ENCODE results near the gene TMEM80.
"Not testable (repeated sequence)": the region's sequence is repeated elsewhere in the genome, so short reads cannot be mapped to it uniquely, and the experiment has no call there.

The TMEM80 gene

DNA sequence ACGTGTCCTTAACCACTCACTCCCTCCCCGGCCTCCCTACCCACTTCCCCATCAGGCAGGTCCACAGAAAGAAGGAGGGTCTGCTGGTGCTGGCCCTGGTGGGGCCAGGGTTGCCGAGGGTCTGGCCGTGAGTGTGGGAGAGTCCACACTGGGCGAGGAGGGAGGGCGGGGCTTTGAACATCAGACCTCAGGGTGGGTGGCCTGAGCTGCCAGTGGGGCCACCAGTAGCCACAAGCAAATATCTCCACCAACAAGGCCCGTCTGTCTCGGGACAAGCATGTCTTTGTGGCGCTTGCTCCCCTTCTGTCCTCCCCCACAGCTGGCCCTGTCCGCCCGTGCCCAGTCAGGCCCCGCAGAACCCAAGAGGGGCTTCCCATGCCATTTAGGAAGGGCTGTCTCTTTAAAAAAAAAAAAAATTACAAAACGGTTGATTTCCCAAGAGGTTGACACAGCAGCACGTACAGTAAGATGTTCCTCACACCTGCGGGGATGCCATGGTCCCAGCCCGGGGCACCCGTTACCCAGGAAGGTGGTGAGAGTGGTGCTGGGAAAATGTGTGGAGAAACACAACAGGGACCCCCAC lies 34.0 kb downstream of the TMEM80 start:
- peak overlapping the region in 6 of 21 experiments; percentile 1 to 81 (median 24) for H3K27ac ChIP-seq
- no peak overlapping the region for H3K4me3 ChIP-seq

GRCh38 chr11:733072-733471 lies 37.5 kb downstream of the TMEM80 start:
- Histone ChIP-seq H3K27ac (no peak overlapping the region), H3K4me3 (no peak overlapping the region)

- not testable (repeated sequence) for H3K27ac ChIP-seq, H3K4me3 ChIP-seq
Observed at GRCh38 chr11:734541-734940, 38.9 kb downstream of the TMEM80 start.

- Histone ChIP-seq H3K27ac (peak overlapping the region in 1 of 21 experiments; percentile 6), H3K4me3 (no peak overlapping the region)
Observed at GRCh38 chr11:737366-737765, 41.8 kb downstream of the TMEM80 start.

DNA sequence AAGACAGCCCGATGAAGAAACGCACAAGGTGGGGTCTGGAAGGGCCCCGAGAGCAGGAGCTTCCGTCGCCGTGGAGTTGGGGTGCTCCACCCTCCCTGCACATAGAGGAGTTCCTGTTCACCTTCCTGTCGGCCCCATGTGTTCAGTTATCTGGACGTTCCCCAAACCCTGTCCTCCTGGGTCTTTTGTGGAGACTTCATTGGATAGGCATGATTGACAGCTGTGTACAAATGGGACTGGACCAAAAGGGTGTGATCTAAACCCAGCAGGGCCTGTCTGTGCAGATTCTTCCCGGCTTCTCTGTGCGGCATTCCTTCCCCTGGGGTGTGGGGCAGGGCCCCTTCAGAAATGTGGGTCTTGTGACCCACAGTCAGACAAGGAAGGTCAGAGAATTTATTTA lies 42.3 kb downstream of the TMEM80 start:
- H3K27ac ChIP-seq, H3K4me3 ChIP-seq: not testable (repeated sequence)

DNA sequence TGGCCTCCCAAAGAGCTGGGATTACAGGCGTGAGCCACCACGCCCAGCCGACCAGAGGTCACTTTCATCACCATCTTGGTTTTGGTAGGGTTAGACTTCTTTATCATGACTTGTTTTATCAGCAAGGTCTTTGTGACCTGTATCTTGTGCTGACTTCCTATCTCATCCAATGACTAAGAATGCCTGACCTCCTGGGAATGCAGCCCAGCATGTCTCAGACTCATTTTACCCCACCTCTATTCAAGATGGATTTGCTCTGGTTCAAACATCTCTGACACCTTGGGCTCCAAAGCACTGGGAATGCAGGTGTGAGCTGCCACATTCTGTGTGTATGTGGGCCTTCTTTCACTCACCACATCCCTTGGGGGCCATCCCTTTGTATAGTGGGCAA lies 46.5 kb downstream of the TMEM80 start:
- Histone ChIP-seq H3K27ac (no peak overlapping the region), H3K4me3 (no peak overlapping the region)

DNA sequence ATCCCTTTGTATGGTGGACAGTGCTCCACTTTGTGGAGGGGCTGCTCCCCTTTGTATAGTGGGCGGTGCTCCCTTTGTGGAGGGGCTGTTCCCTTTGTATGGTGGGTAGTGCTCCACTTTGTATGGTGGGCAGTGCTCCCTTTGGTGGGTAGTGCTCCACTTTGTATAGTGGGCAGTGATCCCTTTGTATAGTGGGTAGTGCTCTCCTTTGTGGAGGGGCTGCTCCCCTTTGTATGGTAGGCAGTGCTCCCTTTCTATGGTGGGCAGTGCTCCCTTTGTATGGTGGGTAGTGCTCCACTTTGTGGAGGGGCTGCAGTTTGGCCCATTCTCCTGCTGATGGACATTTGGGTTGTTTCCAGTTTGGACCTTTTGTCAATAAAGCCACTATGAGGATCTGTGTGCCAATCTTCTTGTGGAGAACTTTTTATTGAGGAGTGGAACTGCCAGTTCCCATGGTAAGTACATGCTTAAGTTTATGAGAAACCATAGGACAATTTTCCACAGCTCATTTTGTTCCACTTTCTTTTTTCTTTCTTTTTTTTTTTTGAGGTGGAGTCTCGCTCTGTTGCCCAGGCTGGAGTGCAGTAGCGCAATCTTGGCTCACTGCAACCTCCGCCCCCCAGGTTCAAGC lies 47.1 kb downstream of the TMEM80 start:
- H3K27ac ChIP-seq, result no peak overlapping the region
- no peak overlapping the region for H3K4me3 ChIP-seq

GRCh38 chr11:745428-745827 lies 49.8 kb downstream of the TMEM80 start:
- Histone ChIP-seq H3K4me3 (no peak overlapping the region), H3K27ac (no peak overlapping the region)

- peak overlapping the region in 19 of 21 experiments; percentile 17 to 93 (median 84) for H3K27ac ChIP-seq
Observed at GRCh38 chr11:746289-747157, 50.9 kb downstream of the TMEM80 start.

DNA sequence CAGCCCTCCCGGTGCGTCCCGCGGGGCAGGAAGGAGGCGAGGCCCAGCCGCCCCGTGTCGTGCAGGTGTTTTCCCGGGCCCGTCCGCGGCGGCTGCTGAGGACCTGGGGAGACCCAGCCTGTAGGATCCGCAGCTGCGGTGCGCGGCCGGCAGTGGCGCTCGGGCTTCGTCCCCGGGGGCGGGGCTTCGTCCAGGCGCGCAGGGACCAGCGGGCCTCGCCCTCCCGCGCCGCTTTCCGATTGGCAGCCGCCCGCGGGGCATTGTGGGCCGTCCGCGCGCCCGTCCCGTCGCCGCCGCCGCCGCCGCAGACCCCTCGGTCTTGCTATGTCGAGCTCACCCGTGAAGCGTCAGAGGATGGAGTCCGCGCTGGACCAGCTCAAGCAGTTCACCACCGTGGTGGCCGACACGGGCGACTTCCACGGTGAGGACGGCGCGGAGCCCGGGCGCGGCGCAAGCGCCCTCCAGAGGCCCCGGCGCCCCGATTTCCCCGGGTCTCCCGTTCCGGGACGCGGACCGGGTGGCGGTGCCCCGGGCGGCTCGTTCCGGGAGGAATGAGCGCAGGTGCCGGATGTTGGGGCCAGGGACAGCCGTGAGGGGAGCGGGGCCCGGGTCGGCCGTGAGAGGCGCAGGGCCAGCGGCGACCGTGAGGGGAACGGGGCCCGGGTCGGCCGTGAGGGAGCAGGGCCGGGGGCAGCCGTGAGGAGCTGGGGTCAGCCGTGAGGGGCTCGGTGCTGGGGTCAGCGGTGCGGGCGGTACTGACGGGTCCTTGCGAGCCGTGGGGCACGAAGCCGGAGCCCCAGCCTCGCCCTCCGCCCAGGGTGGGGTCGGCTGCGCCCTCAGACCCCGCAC lies 51.8 kb downstream of the TMEM80 start, which contains the start of gene TALDO1:
TALDO1 (plus strand) TSS at position 307 of the 849 bp plus-strand sequence; CDS start at position 325, 18 bp downstream.
- H3K27ac ChIP-seq, result peak within 1 kb of the TSS; percentile 43 to 94 (median 86)
- H3K4me3 ChIP-seq, result peak within 1 kb of the TSS; percentile 81 to 98 (median 96)

More at GRCh38 chr11:746289-747157, 50.9 kb downstream of the TMEM80 start:
- peak overlapping the region; percentile 81 to 98 (median 96) for H3K4me3 ChIP-seq

GRCh38 chr11:748007-748359 lies 52.4 kb downstream of the TMEM80 start:
- Histone ChIP-seq H3K27ac (peak overlapping the region in 20 of 21 experiments; percentile 72 to 94 (median 86)), H3K4me3 (peak overlapping the region; percentile 81 to 98 (median 96))

DNA sequence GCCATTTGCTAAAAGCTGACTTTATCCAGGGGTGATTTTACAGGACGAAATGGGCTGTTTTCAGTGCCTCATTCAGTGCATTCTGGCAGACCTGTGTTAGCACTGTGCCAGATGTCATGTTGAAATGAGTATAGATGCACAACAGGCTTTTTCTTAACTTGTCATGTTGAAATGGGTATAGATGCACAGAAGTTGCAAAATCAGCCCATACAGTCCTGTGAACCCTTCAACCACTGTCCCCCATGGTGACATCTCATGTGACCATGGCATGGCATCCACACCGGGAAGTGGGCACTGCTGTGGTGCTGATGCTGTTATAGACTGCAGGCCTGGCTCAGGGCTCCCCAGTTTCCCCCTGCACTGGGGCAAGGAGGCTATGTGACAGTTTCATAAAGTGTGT lies 54.1 kb downstream of the TMEM80 start:
- H3K4me3 ChIP-seq, result no peak overlapping the region
- peak overlapping the region in 2 of 21 experiments; percentile 15 to 94 for H3K27ac ChIP-seq

All from skin epidermis (tissue), 12 donors.